Superior temporal gyrus (tissue), 1 donor: ENCODE results near the gene EPC2.
A peak's percentile ranks its signal among the peaks of the same experiment; 100 is the strongest.
"Not testable (repeated sequence)": the region's sequence is repeated elsewhere in the genome, so short reads cannot be mapped to it uniquely, and the experiment has no call there.

ENCODE experiments used
- DNase-seq: peaks from one replicate; pipeline ENCODE4 v3.0.0-alpha.2; 2016; ENCODE audit errors: extremely low spot score

Gene EPC2

DNA sequence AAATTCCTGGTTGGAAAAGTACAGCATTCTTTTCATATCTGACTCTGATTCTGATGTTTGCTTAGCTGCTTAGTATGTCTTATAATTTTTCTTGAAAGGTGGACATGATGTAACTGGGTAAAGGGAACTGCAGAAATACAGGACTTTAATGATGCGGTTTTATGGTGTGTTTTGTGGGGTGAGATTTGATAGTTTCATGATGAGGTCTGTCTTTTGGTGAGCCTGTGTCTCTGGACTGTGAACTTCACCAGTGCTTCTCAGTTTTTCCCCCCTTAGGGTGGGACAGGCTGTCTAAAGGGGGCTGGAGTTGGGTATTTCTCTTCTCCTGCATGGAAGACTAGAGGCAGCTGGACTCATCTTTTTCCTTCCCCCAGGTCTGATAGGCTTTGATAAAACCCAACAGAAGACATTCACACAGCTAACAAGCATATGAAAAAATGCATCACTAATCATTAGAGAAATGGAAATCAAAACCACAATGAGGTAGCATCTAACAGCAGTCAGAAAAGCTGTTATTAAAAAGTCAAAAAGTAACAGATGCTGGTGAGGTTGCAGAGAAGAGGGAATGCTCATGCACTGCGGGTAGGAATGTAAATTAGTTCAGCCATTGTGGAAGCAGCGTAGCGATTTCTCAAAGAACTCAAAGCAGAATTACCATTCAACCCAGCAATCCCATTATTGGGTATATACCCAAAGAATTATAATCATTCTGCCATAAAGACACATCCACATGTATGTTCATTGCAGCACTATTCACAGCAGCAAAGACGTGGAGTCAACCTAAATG is 77.6 kb downstream of the EPC2 start:
- DNase-seq, result no peak

DNA sequence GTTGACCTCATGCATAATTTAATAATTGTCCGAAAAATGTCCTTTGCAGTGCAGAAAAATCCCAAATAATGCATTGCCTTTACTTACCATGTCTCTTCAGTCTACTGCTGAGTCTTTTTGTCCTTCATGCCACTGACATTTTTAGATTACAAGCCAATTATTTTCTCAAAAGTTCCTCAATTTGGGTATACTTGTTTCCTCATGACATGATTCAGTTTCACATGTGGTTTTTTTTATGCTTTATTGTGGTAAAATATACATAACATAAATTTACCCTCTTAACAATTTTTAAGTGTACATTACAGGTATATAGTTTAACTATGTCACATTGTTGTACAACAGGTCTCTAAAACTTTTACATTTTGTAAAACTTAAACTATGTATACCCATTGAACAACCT is 81.0 kb downstream of the EPC2 start:
- DNase-seq, result no peak

DNA sequence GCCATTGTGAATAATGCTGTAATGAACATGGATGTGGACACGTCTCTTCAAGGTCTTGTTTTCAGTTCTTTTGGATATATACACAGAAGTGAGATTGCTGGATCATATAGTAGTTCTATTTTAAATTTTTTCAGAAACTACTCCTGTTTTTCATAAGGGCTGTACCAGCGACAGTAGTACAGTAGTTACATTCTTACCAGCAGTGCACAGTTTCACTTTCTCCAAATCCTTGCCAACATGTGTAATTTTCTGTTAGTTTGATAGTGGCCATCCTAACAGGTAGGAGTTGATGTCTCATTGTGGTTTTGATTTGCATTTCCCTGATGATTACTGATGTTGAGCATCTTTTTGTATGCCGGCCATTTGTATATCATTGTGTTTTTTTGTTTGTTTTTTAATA is 81.7 kb downstream of the EPC2 start:
- no peak for DNase-seq

DNA sequence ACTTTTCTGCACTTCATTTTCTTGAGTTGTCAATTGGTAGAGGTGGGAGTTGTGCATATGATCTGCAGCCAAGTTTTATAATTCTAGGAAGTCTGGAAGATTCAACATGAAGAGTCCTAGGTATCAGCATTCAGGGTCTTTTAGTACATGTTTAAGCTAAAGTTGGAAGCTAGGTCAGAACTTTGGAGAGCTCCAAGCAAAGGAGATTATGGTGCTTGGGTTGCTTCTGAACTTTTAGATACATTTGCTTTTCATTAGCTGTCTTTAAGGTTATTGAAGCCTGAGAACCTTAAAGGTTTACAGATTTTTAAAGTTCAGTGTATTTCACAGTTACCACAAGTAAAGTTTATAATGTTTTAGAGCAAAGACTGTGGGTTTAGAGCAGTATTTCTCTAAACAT is 85.5 kb downstream of the EPC2 start:
- DNase-seq, result no peak

DNA sequence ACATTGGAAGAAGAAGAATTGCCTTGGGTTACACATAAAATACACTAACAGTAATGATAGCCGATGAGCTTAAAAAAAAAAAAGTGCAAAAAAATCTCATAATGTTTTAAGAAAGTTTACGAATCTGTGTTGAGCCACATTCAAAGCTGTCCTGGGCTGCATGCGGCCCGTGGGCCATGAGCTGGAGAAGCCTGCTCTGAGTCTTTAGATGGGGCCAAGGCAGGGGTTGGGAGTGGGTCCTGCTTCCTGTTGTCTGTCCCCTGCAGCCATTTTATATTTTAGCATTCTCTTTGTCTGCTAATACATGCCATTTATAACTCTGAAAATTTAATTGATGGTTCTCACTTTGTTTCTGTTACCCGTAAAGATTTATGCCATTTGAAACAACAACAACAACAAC is 93.2 kb downstream of the EPC2 start:
- DNase-seq, result no peak

DNA sequence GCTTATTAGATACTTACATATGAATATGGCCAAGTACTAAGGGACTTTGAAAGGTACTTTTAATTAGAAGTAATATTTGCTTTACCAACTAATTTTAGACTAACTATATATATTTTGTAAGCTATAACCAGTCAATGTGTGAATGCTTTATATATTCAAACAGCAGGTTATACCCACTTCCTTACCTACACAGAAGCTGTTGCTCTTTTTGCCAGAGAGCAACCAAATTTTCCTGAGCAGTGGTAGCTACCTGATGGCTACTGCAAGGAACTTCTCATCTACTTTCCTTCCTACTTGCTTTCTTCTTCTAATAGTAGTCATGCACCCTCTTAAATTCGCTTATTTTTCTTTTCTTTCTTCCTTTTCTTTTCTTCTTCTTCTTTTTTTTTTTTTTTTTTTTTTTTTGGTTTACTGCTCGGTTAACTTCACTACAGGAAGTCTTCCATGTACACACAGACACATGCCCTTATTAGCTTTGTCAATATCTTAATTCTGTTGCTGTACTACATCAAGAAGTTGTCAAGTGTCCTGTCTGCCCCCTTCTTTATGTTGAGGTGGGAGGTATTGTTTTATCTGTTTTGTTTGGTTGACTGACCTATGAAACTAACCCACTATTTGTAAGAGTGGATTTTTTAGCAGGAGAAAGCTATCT is 95.0 kb downstream of the EPC2 start:
- no peak for DNase-seq

DNA sequence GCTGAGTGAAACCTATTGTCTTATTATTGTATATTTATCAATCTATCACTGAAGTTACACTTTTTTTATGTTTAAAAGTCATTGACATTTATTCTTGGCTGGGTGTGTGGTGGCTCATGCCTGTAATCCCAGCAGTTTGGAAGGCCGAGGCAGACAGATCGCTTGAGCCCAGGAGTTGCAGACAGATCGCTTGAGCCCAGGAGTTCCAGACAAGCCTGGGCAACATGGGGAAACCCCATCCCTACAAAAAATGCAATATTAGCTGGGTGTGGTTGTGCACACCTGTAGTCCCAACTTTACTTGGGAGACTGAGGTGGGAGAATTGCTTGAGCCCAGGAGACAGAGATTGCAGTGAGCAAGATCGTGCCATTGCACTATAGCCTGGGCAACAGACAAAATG is 97.8 kb downstream of the EPC2 start:
- no peak for DNase-seq

DNA sequence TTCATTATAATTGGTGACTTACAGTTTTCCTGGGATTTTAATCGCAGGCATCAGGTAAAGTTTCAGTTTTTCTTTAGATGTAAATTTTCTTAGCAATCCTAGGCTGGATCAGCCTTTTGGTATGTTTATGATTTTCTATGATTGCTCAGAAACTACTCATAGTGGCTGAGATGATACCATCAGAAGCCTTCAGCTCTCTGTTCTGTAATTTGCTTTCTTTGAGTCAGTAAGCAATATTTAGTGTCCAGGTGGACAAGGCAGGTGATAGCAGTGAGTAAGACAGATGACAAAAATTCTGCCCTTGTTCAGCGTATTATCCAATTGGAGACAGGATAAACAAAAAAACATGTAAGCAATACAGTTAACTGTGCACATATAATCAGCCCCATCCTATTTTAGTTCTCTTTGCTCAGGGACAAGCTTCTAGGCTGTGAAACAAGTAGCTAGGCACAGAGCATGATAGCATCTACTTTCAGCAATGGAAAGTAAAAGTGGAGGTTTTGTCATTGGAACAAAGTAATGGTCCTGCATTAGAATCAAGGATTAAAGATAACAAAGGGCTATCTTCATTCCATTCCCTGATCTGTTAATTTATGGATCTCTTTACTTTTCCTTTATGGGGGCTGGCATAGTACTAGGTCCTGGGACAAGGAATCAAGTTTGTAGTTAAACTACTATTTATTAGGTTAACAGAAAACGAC is 100.8 kb downstream of the EPC2 start:
- DNase-seq, result no peak

DNA sequence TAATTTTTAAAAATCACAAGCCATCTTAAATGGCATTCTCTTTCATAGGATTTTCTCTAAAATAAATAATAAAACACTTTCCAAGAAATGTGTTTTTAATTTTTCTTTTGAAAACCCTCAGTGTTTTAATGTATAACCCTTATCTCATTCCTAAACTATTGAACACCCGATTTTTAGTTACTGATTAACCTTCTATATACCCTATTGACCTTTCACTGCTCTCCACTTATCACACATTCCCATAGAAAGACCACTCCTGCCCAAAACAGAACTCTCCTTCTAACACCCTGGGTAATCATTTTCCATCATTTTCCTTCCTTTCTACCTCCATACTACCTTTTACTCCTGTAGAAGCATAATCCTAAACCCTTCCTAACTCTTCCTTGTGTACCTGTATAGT is 102.4 kb downstream of the EPC2 start:
- no peak for DNase-seq

DNA sequence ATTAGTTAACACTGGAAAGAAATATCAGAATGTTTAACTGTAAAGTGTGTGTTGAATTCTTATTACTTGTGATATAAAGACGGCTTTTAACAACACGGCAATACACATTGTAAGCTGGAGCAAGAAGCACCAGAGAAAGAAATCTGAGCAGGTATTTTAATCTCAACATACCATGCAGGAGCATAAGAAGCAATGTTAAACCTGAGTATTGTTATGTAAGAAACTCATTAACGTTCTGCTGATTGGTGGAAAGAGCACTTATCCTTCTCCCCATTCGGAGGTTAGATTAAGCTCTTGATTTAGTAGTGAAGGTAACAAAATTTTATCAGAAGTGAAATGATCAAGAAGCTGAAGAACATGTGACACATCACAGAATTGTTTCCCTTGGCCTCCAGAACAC is 107.4 kb downstream of the EPC2 start:
- DNase-seq, result no peak

DNA sequence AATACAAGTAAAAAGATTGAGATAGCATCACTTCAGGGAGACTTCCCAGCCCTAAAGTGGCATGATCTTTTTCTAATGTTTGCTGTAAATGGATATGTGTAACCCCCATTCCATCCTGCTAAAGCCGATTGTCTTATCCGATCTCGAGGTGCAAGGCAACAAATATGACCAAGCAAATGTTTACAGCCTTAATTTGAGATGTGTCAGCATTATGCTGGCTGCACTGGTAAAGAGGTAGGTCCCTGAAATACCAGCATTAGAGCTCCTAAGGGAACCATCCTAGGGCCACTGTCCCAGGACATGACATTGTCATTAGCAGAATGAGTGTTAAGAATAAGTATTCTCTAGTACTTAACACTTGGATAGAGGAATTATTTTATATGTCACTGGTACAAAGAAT is 108.4 kb downstream of the EPC2 start:
- no peak for DNase-seq

DNA sequence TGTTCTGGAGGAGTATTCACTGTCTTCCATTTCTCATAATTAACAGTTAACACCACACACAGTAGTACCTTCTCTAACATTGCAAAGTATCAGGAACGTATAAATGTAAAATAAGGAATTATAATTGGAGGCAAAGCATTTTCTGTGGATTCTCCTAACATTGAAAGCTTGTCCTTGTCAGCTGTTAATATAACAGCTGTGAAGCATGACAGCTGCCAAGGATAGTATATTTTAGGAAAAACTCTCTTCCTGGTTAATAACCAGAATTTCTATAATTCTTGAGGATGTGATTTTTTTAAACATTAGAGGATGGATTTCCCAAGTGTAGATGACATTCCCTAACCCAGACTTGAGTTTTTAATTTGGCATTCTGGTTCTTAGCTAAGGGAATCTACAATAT is 110.3 kb downstream of the EPC2 start:
- DNase-seq, result no peak

DNA sequence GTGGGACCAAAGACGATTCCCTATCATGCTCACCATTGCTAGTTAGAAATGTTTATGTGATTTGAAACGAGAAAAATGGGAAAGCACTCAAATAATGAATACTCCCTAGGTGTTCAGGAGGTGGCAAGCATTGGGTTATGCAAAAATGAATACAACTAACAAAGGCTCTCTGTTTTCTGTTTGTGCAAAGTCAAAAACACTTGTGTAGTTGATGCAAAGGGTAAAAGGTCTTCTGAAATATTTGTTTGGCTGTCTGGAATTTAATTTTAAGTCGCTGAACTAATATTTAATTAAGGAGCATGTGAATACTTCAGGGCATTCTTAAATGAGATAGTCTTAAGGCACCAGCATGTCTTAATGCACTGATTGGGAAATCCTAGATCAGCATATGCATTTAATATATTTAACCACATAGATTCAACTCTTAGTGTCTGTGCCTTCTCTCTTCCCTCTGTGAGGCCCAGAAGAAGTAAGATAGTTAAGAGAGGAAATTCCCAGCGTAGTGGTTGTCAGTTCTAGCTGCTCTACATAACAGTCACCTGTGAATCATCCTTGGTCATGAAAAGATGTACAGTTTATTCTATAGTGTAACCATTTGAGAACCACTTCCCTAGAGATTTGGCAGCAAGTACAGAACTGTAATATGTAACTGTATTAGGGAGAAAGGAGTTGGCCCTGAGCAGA is 111.9 kb downstream of the EPC2 start:
- no peak for DNase-seq

DNA sequence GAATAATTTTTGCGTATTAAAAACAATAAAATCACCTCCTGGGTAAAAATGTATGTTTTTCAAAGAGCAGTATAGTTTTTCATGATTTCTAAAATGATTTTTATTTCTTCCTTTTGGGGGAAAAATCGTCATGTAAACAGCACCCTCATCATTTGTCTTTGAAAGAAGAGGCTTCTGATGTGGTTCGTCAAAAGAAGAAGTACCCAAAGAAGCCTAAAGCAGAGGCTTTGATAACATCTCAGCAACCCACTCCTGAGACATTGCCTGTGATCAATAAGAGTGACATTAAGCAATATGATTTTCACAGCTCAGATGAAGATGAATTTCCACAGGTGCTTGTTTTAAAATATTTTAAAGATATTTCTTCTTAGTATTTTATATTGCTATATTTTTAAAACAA is 120.3 kb downstream of the EPC2 start:
- DNase-seq, result no peak

DNA sequence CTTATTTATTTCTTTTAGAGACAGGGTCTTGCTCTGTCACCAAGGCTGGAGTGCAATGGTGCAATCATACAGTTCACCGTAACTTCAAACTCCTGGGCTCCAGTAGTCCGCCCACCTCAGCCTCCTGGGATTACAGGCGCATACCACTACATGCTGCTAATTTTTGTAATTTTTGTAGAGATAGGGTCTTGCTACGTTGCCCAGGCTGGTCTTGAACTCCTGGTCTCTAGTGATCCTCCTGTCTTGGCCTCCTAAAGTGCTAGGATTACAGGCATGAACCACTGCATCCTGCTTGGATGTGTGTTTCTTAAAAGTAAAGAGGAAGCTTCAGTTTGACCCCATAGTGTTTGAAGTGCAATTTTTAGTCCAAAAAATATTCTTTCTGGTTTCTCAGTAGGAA is 125.5 kb downstream of the EPC2 start:
- no peak for DNase-seq

DNA sequence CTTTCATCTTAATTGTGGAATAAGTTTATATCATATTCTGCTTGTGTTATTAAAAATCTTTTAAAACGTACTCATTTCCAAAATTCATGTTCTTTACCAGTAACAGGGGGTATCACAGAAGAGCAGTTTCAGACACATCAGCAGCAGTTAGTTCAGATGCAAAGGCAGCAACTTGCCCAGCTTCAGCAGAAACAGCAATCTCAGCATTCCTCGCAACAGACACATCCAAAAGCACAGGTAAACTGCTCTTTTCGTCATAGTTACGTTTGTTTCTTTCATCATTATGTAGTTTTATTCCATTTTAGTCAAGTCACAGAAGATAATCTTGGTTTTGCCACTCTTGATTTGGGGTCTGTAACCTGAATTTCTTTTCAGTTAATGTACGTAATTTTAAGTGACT is 137.0 kb downstream of the EPC2 start:
- no peak for DNase-seq

DNA sequence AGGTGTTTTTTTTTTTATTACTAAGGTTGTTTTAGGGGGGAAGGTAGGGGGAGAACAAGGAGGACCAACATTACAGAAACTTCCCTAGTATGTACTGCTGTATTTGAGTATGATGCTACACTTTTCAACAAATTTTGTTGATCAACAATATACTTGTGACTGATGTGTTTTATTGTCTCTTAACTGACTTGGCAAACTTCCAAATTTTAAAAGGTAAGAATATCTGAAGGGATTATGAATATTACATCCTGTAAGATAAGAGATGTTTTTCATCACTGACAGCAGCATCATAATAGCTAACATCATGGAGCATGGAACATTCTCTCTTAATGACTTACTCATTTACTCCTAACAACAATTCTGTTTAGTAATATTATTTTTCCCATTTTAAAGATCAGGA is 144.5 kb downstream of the EPC2 start:
- DNase-seq, result no peak

DNA sequence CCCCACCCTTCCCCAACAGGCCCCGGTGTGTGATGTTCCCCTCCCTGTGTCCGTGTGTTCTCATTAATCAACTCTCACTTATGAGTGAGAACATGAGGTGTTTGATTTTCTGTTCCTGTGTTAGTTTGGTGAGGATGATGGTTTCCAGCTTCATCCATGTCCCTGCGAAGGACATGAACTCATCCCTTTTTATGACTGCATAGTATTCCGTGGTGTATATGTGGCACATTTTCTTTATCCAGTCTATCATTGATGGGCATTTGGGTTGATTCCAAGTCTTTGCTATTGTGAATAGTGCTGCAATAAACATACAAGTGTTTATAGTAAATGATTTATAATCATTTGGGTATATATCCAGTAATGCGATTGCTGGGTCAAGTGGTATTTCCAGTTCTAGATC is 145.6 kb downstream of the EPC2 start:
- not testable (repeated sequence) for DNase-seq

DNA sequence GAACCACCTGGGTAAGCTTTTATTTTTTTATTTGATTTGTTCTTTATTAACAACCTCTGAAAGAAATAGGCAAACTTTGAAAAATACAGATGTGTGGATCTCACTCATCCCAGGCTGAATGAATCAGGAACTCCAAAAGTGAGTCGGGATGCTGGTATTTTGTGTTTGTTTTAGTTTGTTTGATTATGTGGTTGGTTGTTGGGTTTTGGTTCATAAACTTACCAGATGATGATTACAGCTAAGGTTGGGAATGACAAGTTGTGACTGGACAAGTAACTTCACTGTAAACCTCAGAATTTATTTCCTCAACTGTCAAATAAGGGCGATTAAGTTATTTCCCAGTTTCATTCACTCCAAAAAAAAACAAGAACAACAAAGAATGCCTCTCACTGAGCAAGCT is 150.0 kb downstream of the EPC2 start:
- DNase-seq, result no peak

DNA sequence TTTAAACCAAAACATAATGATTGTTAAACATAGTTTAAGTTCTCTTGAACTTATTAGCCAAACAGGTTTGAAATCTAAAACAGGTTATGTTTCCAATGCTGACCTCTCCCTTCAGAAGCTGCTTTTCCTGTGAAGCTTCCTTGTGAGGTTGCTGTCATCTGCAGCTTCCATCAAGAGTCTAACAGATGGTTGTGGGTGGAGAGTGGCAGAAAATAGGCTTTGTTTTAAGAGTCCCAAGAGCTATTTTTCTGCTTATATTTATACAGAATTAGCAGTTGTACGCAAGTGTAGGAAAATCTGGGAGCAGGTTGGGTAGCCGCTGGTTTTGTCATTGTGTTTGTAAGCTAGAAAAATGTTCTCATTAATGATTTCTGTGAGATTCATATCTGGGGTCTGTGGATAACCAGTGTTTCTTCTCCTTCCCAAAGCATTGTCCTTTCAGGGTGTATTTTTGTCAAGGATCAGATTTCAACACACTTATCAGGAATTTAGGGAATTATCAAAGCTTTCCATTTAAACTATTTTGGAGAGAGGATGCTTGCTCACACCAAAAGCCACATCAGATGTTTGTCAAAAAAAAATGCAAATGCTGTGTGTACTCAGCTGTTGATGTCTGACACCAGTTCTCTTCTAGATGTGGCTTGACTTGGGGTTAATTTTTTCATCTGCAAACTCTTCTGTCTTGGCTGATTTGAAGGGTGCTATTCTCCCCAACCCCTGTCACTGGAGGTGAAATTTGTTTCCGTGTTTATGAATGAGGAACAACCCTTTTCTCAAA is 152.4 kb downstream of the EPC2 start:
- peak; percentile 60 for DNase-seq

DNA sequence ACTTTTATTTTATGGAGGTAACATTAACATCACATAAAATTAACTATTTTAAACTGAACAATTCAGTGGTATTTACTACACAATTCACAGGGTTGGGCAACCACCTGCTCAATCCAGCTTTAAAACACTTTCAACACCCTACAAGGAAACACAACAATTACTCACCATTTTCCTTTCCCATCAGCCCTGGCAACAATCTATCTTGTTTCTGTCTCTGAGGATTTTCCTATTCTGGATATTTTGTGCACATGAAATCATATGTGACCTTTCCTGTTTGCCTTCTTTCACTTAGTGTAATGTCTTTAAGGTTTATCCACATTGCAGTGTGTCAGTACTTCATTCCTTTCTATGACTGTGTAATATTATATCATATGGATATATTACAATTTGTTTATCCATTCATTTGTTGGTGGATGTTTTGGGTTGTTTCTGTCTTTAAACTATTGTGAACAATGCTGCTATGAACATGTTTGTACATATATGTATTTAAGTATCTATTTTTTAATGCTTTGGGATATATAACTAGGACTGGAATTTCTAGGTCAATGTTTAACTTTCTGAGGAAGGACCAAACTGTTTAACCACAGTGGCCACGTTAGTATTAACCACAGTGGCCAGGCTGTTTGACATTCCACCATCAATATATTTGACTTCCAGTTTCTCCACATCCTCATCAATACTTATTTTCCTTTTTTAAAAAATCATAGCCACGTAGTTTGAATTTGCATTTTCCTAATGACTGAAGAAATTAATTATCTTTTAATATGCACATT is 158.1 kb downstream of the EPC2 start:
- DNase-seq, result no peak
